ENCODE measurements around the gene SMYD3. TPM values are rescaled to one million over a fixed set of nuclear protein-coding genes. Genes with fewer than 3 reads are reported as not detected.

The SMYD3 gene
- total RNA-seq, 1 experiment from 2014 or later, result 25.5 TPM

- no peak overlapping the region for H3T11ph ChIP-seq (ENCODE audit: low read length)
- H3K23ac ChIP-seq (ENCODE audit: insufficient read length, low read depth, low read length), result no peak overlapping the region
- H2BK5ac ChIP-seq (ENCODE audit: insufficient read length, low read length), result no peak overlapping the region
- no peak overlapping the region for H4K5ac ChIP-seq (ENCODE audit: insufficient read length, low read depth, low read length)
- no peak overlapping the region for H3K4me3 Mint-ChIP-seq
- H3K4me1 ChIP-seq (ENCODE audit: insufficient read depth, low read length), result no peaks in the 10 kb centered on the region
- H2BK20ac ChIP-seq (ENCODE audit: low read depth, low read length, poor library complexity, severe bottlenecking), result no peak overlapping the region
- no peaks in the 10 kb centered on the region; a peak in 1 of 5 replicates for H3K9me3 Mint-ChIP-seq
- H4K8ac ChIP-seq (replicated peaks; ENCODE audit: insufficient read length, low read depth, low read length), result no peak overlapping the region
- H3K27me3 ChIP-seq (ENCODE audit: insufficient read depth, low read length), result no peaks in the 10 kb centered on the region; the same call in 1 of the 2 replicates
- no peak overlapping the region for H3K4me2 ChIP-seq (ENCODE audit: insufficient read depth, insufficient read length, low read length)
- no peaks in the 10 kb centered on the region for H3K9me3 ChIP-seq (ENCODE audit: control insufficient read depth, low read depth, low read length)
- no peak for DNase-seq
- H3K27ac ChIP-seq (ENCODE audit: insufficient read length, low read depth, low read length), result no peak overlapping the region
- H2AFZ ChIP-seq (ENCODE audit: low read length), result no peak overlapping the region
- no peak overlapping the region for H3K27ac Mint-ChIP-seq
- no peaks in the 10 kb centered on the region for H4K20me1 ChIP-seq (ENCODE audit: control insufficient read depth, insufficient read depth, insufficient read length)
- H3K14ac ChIP-seq (ENCODE audit: insufficient read depth, low read length), result no peak overlapping the region
- H2BK12ac ChIP-seq (ENCODE audit: insufficient read length, low read depth, low read length), result no peak overlapping the region
- no peak overlapping the region for H3K4ac ChIP-seq (ENCODE audit: low read depth, low read length)
- no peak overlapping the region for H3K18ac ChIP-seq (ENCODE audit: insufficient read length, low read depth, low read length)
- TF ChIP-seq CTCF (conservative IDR thresholded peaks at IDR 0.05), result no peak
- no peaks in the 10 kb centered on the region for H3K79me2 ChIP-seq (ENCODE audit: insufficient read depth, low read length)
- no peaks in the 10 kb centered on the region for H3K27me3 Mint-ChIP-seq (ENCODE audit: low read depth)
- H3K79me1 ChIP-seq (ENCODE audit: insufficient read depth, low read depth, low read length, poor library complexity, severe bottlenecking), result no peaks in the 10 kb centered on the region
- H3K36me3 Mint-ChIP-seq (ENCODE audit: insufficient read depth in 1 of 3, low read depth in 3 of 3), result peaks cover 3 to 5% (median 4%) of the 10 kb centered on the region in 3 experiments; a peak in 5 of 7 replicates
- no peak overlapping the region for H4K91ac ChIP-seq (ENCODE audit: insufficient read length, low read depth, low read length)
- WGBS (ENCODE audit: extremely low coverage, insufficient read length, low lambda C conversion rate), result no CpG with 5 or more reads among the region's 6 CpGs
- H3K56ac ChIP-seq (ENCODE audit: insufficient read length, low read depth, low read length), result no peak overlapping the region
- H3K4me1 Mint-ChIP-seq, result no peaks in the 10 kb centered on the region
- H3K23me2 ChIP-seq (ENCODE audit: insufficient read length, low read depth, low read length, poor library complexity, severe bottlenecking), result no peaks in the 10 kb centered on the region
- no peak overlapping the region for H2AK5ac ChIP-seq (ENCODE audit: insufficient read length, low read length)
- no peak overlapping the region for H3K9ac ChIP-seq (ENCODE audit: extremely low read depth, insufficient read length, low read length)
- H2BK120ac ChIP-seq (ENCODE audit: low read depth, low read length, poor library complexity, severe bottlenecking), result no peak overlapping the region
- H2BK15ac ChIP-seq (ENCODE audit: low read depth, low read length), result no peak overlapping the region
Measured at GRCh38 chr1:245917403-245917802, 589.7 kb downstream of the SMYD3 start.

Measured in H9 (cell line).